ENCODE data around the gene SPATA22. TPM values are rescaled to one million over a fixed set of nuclear protein-coding genes. Genes with fewer than 3 reads are reported as not detected.
"Not testable (repeated sequence)": the region's sequence is repeated elsewhere in the genome, so short reads cannot be mapped to it uniquely, and the experiment has no call there.

The SPATA22 gene
- total and polyA plus RNA-seq, 2 donors (not counting 1 experiment from before 2014, with no cell fraction given): 0.43 to 0.54 TPM

DNA sequence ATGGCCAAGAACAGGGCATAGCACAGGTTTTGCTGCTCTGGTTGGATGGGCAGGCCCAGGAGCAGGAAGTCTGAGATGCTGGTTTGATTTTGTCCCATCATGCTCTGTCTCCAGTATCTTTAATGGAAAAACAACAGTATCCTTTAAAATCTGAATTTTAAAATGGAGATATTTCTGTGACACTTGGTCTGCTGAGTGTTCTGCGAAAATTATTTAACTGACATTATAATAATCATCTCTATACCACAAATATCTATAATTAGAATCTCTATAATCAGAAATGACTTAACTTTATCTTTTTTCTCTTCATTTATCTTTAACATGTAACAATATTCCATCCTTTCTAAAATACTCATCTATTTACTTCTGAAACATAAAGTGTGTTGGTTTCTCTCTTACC lies 73.3 kb downstream of the SPATA22 start, which contains the start of gene OR1E1:
Gene OR1E1 (minus strand): TSS at position 101 of the 400 bp plus-strand sequence. CDS start 0 bp downstream, at position 101.
- no peak within 1 kb of the TSS for H3K4me2 ChIP-seq (replicated peaks; ENCODE audit: low read depth, low read length, poor library complexity, severe bottlenecking)
- intact Hi-C loops (cut with micrococcal nuclease): no loop called here
- H3K4me3 Mint-ChIP-seq: no peak within 1 kb of the TSS
- H3K4me3 ChIP-seq (ENCODE audit: control extremely low read depth in 1 of 5, extremely low read depth in 1 of 5, insufficient read depth in 1 of 5, low read depth in 2 of 5, low read length in 4 of 5): no peak within 1 kb of the TSS
- CTCF ChIA-PET: no interaction called here
- H3K27ac ChIP-seq (ENCODE audit: low read length in 2 of 2): no peak within 1 kb of the TSS
- peaks cover 0 to 4% (median 0%) of the 10 kb centered on the region in 4 experiments for H3K27me3 ChIP-seq (replicated peaks in 1 of 4; ENCODE audit: control extremely low read depth in 1 of 4, control insufficient read depth in 3 of 4, insufficient read depth in 4 of 4, low read length in 3 of 4)
- no CpG with 5 or more reads among the region's 1 CpG for WGBS (ENCODE audit: insufficient coverage)
- POLR2A ChIA-PET: no interaction called here
- H3K79me2 ChIP-seq (ENCODE audit: control insufficient read depth, insufficient read depth, low read length): no peaks in the 10 kb centered on the region
- H3K9me3 ChIP-seq (ENCODE audit: control extremely low read depth in 1 of 3, control insufficient read depth in 2 of 3, insufficient read depth in 1 of 3, low read length in 2 of 3): no peaks in the 10 kb centered on the region
- H2AFZ ChIP-seq (ENCODE audit: insufficient read depth, low read depth, low read length, poor library complexity, severe bottlenecking): no peak within 1 kb of the TSS
- DNase-seq: no peak
- H3K4me1 ChIP-seq (ENCODE audit: control insufficient read depth in 2 of 2, insufficient read depth in 2 of 2, low read length in 2 of 2): no peaks in the 10 kb centered on the region
- H3K4me1 Mint-ChIP-seq: no peaks in the 10 kb centered on the region
- H3K36me3 ChIP-seq (replicated peaks in 1 of 2; ENCODE audit: control extremely low read depth in 1 of 2, control insufficient read depth in 1 of 2, extremely low read depth in 1 of 2, insufficient read depth in 2 of 2, low read length in 1 of 2): no peaks in the 10 kb centered on the region
- no peak for TF ChIP-seq EZH2 (IDR thresholded peaks at IDR 0.05; ENCODE audit: borderline replicate concordance, insufficient read depth, low read depth, low read length, poor library complexity, severe bottlenecking)
- TF ChIP-seq, protein P1, sequence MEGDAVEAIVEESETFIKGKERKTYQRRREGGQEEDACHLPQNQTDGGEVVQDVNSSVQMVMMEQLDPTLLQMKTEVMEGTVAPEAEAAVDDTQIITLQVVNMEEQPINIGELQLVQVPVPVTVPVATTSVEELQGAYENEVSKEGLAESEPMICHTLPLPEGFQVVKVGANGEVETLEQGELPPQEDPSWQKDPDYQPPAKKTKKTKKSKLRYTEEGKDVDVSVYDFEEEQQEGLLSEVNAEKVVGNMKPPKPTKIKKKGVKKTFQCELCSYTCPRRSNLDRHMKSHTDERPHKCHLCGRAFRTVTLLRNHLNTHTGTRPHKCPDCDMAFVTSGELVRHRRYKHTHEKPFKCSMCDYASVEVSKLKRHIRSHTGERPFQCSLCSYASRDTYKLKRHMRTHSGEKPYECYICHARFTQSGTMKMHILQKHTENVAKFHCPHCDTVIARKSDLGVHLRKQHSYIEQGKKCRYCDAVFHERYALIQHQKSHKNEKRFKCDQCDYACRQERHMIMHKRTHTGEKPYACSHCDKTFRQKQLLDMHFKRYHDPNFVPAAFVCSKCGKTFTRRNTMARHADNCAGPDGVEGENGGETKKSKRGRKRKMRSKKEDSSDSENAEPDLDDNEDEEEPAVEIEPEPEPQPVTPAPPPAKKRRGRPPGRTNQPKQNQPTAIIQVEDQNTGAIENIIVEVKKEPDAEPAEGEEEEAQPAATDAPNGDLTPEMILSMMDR (IDR thresholded peaks at IDR 0.05): no peak
- peaks cover 23% of the 10 kb centered on the region for H3K27me3 Mint-ChIP-seq
- no peak for ATAC-seq (ENCODE audit: low read depth)
- no peaks in the 10 kb centered on the region for H3K9me3 Mint-ChIP-seq (ENCODE audit: insufficient read depth)
- H3K9ac ChIP-seq (ENCODE audit: low read length): no peak within 1 kb of the TSS
- H4K20me1 ChIP-seq (ENCODE audit: control insufficient read depth, insufficient read depth, low read length, poor library complexity, severe bottlenecking): no peaks in the 10 kb centered on the region
- H3K27ac Mint-ChIP-seq: no peak within 1 kb of the TSS

DNA sequence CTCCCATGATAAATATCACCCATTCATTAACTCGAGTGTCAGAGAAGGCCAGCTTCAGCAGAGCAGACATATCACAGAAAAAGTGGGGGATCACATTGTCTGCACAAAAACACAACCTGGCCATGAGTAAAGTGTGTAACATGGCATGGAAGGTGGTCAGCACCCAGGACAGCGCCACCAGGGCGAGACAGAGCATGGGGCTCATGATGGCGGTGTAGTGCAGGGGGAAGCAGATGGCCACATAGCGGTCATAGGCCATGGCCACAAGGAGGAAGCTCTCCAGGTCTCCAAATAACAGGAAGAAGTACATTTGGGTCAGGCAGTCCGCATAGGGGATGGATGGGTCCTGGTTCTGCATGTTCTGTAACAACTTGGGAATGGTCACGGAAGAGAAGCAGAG lies 73.8 kb downstream of the SPATA22 start:
- H2AFZ ChIP-seq (ENCODE audit: insufficient read depth, low read depth, low read length, poor library complexity, severe bottlenecking); intact Hi-C loops (cut with micrococcal nuclease); H3K9me3 ChIP-seq (ENCODE audit: control extremely low read depth in 1 of 3, control insufficient read depth in 2 of 3, insufficient read depth in 1 of 3, low read length in 2 of 3); H3K4me3 Mint-ChIP-seq; H4K20me1 ChIP-seq (ENCODE audit: control insufficient read depth, insufficient read depth, low read length, poor library complexity, severe bottlenecking); H3K27ac Mint-ChIP-seq; H3K79me2 ChIP-seq (ENCODE audit: control insufficient read depth, insufficient read depth, low read length); H3K4me1 ChIP-seq (ENCODE audit: control insufficient read depth in 2 of 2, insufficient read depth in 2 of 2, low read length in 2 of 2); H3K36me3 ChIP-seq (replicated peaks in 1 of 2; ENCODE audit: control extremely low read depth in 1 of 2, control insufficient read depth in 1 of 2, extremely low read depth in 1 of 2, insufficient read depth in 2 of 2, low read length in 1 of 2); POLR2A ChIA-PET; CTCF ChIA-PET; H3K27me3 ChIP-seq (replicated peaks in 1 of 4; ENCODE audit: control extremely low read depth in 1 of 4, control insufficient read depth in 3 of 4, insufficient read depth in 4 of 4, low read length in 3 of 4); H3K9me3 Mint-ChIP-seq (ENCODE audit: insufficient read depth); H3K4me2 ChIP-seq (replicated peaks; ENCODE audit: low read depth, low read length, poor library complexity, severe bottlenecking); H3K27ac ChIP-seq (ENCODE audit: low read length in 2 of 2); ATAC-seq (ENCODE audit: low read depth); H3K9ac ChIP-seq (ENCODE audit: low read length); H3K4me1 Mint-ChIP-seq; DNase-seq; H3K4me3 ChIP-seq (ENCODE audit: control extremely low read depth in 1 of 5, extremely low read depth in 1 of 5, insufficient read depth in 1 of 5, low read depth in 2 of 5, low read length in 4 of 5): not testable (repeated sequence)
- WGBS (ENCODE audit: insufficient coverage): 41% methylated on average over 5 of the region's 7 CpGs
- H3K27me3 Mint-ChIP-seq: peaks cover 23% of the 10 kb centered on the region

Other genes starting within 250 kb of the SPATA22 start
- gene OR3A1, start 173.5 kb downstream of the SPATA22 start, total RNA-seq: 0.42 and 0.44 TPM in 2 replicates
- gene OR3A1, start 173.5 kb downstream of the SPATA22 start, polyA plus RNA-seq: 0.73 TPM in 1 of 2 replicates, not detected in the other
- gene OR3A2, start 85.5 kb downstream of the SPATA22 start, total RNA-seq: 1.3 and 1.9 TPM in 2 replicates
- 0.37 TPM in 1 of 2 replicates, not detected in the other for gene OR3A2, start 85.5 kb downstream of the SPATA22 start, polyA plus RNA-seq
- not detected in 2 replicates for gene OR1E1, start 73.4 kb downstream of the SPATA22 start, total RNA-seq
- not detected in 2 replicates for gene OR1E1, start 73.4 kb downstream of the SPATA22 start, polyA plus RNA-seq
- not detected in 2 replicates for gene OR3A3, start 60.4 kb downstream of the SPATA22 start, total RNA-seq
- not detected in 2 replicates for gene OR3A3, start 60.4 kb downstream of the SPATA22 start, polyA plus RNA-seq
- gene OR1E2, start 38.0 kb downstream of the SPATA22 start, total RNA-seq: not detected in 2 replicates
- gene OR1E2, start 38.0 kb downstream of the SPATA22 start, polyA plus RNA-seq: not detected in 2 replicates
- gene ASPA, start 4.2 kb upstream of the SPATA22 start, total RNA-seq: not detected in 2 replicates
- gene ASPA, start 4.2 kb upstream of the SPATA22 start, polyA plus RNA-seq: not detected in 2 replicates
- gene TRPV3, start 86.0 kb upstream of the SPATA22 start, total RNA-seq: 17.9 and 18.2 TPM in 2 replicates
- gene TRPV3, start 86.0 kb upstream of the SPATA22 start, polyA plus RNA-seq: 1.3 and 1.6 TPM in 2 replicates
- gene TRPV1, start 137.6 kb upstream of the SPATA22 start, total RNA-seq: 9.3 and 10.2 TPM in 2 replicates
- gene TRPV1, start 137.6 kb upstream of the SPATA22 start, polyA plus RNA-seq: 5.0 and 5.7 TPM in 2 replicates
- 16.1 and 17.5 TPM in 2 replicates for gene SHPK, start 164.4 kb upstream of the SPATA22 start, total RNA-seq
- 3.8 and 5.9 TPM in 2 replicates for gene SHPK, start 164.4 kb upstream of the SPATA22 start, polyA plus RNA-seq
- gene CTNS, start 164.9 kb upstream of the SPATA22 start, total RNA-seq: 23.1 and 24.7 TPM in 2 replicates
- 10.2 and 11.6 TPM in 2 replicates for gene CTNS, start 164.9 kb upstream of the SPATA22 start, polyA plus RNA-seq
- 17.1 and 17.7 TPM in 2 replicates for gene TAX1BP3, start 196.8 kb upstream of the SPATA22 start, total RNA-seq
- 14.6 and 22.1 TPM in 2 replicates for gene TAX1BP3, start 196.8 kb upstream of the SPATA22 start, polyA plus RNA-seq
- 23.4 and 26.6 TPM in 2 replicates for gene EMC6, start 197.0 kb upstream of the SPATA22 start, total RNA-seq
- gene EMC6, start 197.0 kb upstream of the SPATA22 start, polyA plus RNA-seq: 16.6 and 21.1 TPM in 2 replicates
- gene P2RX5, start 224.3 kb upstream of the SPATA22 start, total RNA-seq: 405 and 410 TPM in 2 replicates
- 436 and 745 TPM in 2 replicates for gene P2RX5, start 224.3 kb upstream of the SPATA22 start, polyA plus RNA-seq

Measured in B cell (primary cell).